H9 (cell line): Measurements from ENCODE around the gene PRODH. TPM values are rescaled to one million over a fixed set of nuclear protein-coding genes. Genes with fewer than 3 reads are reported as not detected.
"Not testable (repeated sequence)": the region's sequence is repeated elsewhere in the genome, so short reads cannot be mapped to it uniquely, and the experiment has no call there.

Source experiments
- DNase-seq: peaks from one replicate; pipeline ENCODE4 v3.0.0-alpha.2; 2017
- H2AFZ ChIP-seq: one replicate; pipeline ENCODE4 v1.6.1; 2013; ENCODE audit warnings: mild to moderate bottlenecking, low read length, control low read depth, moderate library complexity
- H2AK5ac ChIP-seq: 2 replicates; pipeline ENCODE4 v1.6.1; 2013; ENCODE audit warnings: low read length, control low read depth, mixed read lengths; ENCODE audit not compliant: insufficient read length
- H2BK120ac ChIP-seq: one replicate; pipeline ENCODE4 v1.6.1; 2013; ENCODE audit warnings: low read depth, mild to moderate bottlenecking, low read length, control low read depth, inconsistent platforms; ENCODE audit not compliant: poor library complexity, severe bottlenecking
- H2BK12ac ChIP-seq: 2 replicates; pipeline ENCODE4 v1.6.1; 2013; ENCODE audit warnings: low read length, control low read depth, mixed read lengths, low read depth; ENCODE audit not compliant: insufficient read length
- H2BK15ac ChIP-seq: 2 replicates; pipeline ENCODE4 v1.6.1; 2013; ENCODE audit warnings: low read depth, low read length, control low read depth
- H2BK20ac ChIP-seq: one replicate; pipeline ENCODE4 v1.6.1; 2013; ENCODE audit warnings: low read depth, mild to moderate bottlenecking, low read length, control low read depth, inconsistent platforms; ENCODE audit not compliant: poor library complexity, severe bottlenecking
- H2BK5ac ChIP-seq: 2 replicates; pipeline ENCODE4 v1.6.1; 2013; ENCODE audit warnings: low read length, control low read depth, mixed read lengths; ENCODE audit not compliant: insufficient read length
- H3K14ac ChIP-seq: 2 replicates; pipeline ENCODE4 v1.6.1; 2013; ENCODE audit warnings: low read length, control low read depth; ENCODE audit not compliant: insufficient read depth
- H3K18ac ChIP-seq: 2 replicates; pipeline ENCODE4 v1.6.1; 2013; ENCODE audit warnings: low read depth, mild to moderate bottlenecking, mixed read lengths, low read length, control low read depth; ENCODE audit not compliant: insufficient read length
- H3K23ac ChIP-seq: 2 replicates; pipeline ENCODE4 v1.6.1; 2013; ENCODE audit warnings: low read length, control low read depth, mixed read lengths, low read depth; ENCODE audit not compliant: insufficient read length
- H3K23me2 ChIP-seq: 2 replicates; pipeline ENCODE4 v1.6.1; 2013; ENCODE audit warnings: low read depth, mild to moderate bottlenecking, mixed read lengths, low read length, control low read depth; ENCODE audit not compliant: insufficient read length, poor library complexity, severe bottlenecking
- H3K27ac ChIP-seq: 2 replicates; pipeline ENCODE4 v1.5.1; 2013; ENCODE audit warnings: low read length, control low read depth, mixed read lengths, low read depth; ENCODE audit not compliant: insufficient read length
- H3K27me3 ChIP-seq: 2 replicates; pipeline ENCODE4 v1.6.1; 2013; ENCODE audit warnings: low read length, control low read depth, inconsistent platforms; ENCODE audit not compliant: insufficient read depth
- H3K4ac ChIP-seq: 2 replicates; pipeline ENCODE4 v1.6.1; 2013; ENCODE audit warnings: low read depth, mild to moderate bottlenecking, control low read depth, inconsistent platforms, low read length, moderate library complexity
- H3K4me1 ChIP-seq: 2 replicates; pipeline ENCODE4 v1.6.1; 2013; ENCODE audit warnings: low read length, control low read depth, inconsistent platforms; ENCODE audit not compliant: insufficient read depth
- H3K4me2 ChIP-seq: 2 replicates; pipeline ENCODE4 v1.6.1; 2013; ENCODE audit warnings: low read length, control low read depth, mixed read lengths; ENCODE audit not compliant: insufficient read length, insufficient read depth
- H3K56ac ChIP-seq: 2 replicates; pipeline ENCODE4 v1.6.1; 2013; ENCODE audit warnings: low read depth, mild to moderate bottlenecking, mixed read lengths, low read length, control low read depth; ENCODE audit not compliant: insufficient read length
- H3K79me1 ChIP-seq: 2 replicates; pipeline ENCODE4 v1.6.1; 2013; ENCODE audit warnings: low read depth, mild to moderate bottlenecking, moderate library complexity, low read length, control low read depth, inconsistent platforms; ENCODE audit not compliant: insufficient read depth, poor library complexity, severe bottlenecking
- H3K79me2 ChIP-seq: 2 replicates; pipeline ENCODE4 v1.6.1; 2013; ENCODE audit warnings: low read length, control low read depth, inconsistent platforms; ENCODE audit not compliant: insufficient read depth
- H3K9ac ChIP-seq: 2 replicates; pipeline ENCODE4 v1.6.1; 2013; ENCODE audit warnings: low read length, control low read depth, mixed read lengths; ENCODE audit not compliant: insufficient read length; ENCODE audit errors: extremely low read depth
- H3K9me3 ChIP-seq: one replicate; pipeline ENCODE4 v1.6.1; 2013; ENCODE audit warnings: low read depth, low read length, inconsistent platforms; ENCODE audit not compliant: control insufficient read depth
- H3T11ph ChIP-seq: one replicate; pipeline ENCODE4 v1.6.1; 2013; ENCODE audit warnings: mild to moderate bottlenecking, low read length, control low read depth, inconsistent platforms
- H4K20me1 ChIP-seq: one replicate; pipeline ENCODE4 v1.6.1; 2013; ENCODE audit not compliant: control insufficient read depth, insufficient read length, insufficient read depth
- H4K5ac ChIP-seq: 2 replicates; pipeline ENCODE4 v1.6.1; 2013; ENCODE audit warnings: low read depth, mild to moderate bottlenecking, mixed read lengths, low read length, control low read depth; ENCODE audit not compliant: insufficient read length
- H4K8ac ChIP-seq: replicated peaks from 2 replicates; pipeline ENCODE4 v1.6.1; 2013; ENCODE audit warnings: low read length, control low read depth, mixed read lengths, low read depth; ENCODE audit not compliant: insufficient read length
- H4K91ac ChIP-seq: 2 replicates; pipeline ENCODE4 v1.6.1; 2013; ENCODE audit warnings: low read depth, mild to moderate bottlenecking, moderate library complexity, mixed read lengths, low read length, control low read depth; ENCODE audit not compliant: insufficient read length
- H3K27ac Mint-ChIP-seq, 3 experiments: 2 replicates in 2 of 3; 3 replicates in 1 of 3; pipeline ENCODE4 v1.8.0; 2020 to 2021; ENCODE audit warnings: mixed read lengths in 3 of 3, mild to moderate bottlenecking in 1 of 3, moderate library complexity in 1 of 3
- H3K27me3 Mint-ChIP-seq: 2 replicates; pipeline ENCODE4 v1.8.0; 2021; ENCODE audit warnings: low read depth, mild to moderate bottlenecking, moderate library complexity, mixed read lengths
- H3K36me3 Mint-ChIP-seq, 3 experiments: 2 replicates in 2 of 3; 3 replicates in 1 of 3; pipeline ENCODE4 v1.8.0; 2020 to 2021; ENCODE audit warnings: low read depth in 3 of 3, mixed read lengths in 3 of 3; ENCODE audit not compliant: insufficient read depth in 1 of 3
- H3K4me1 Mint-ChIP-seq, 2 experiments: 2 replicates each; pipeline ENCODE4 v1.8.0; 2020; ENCODE audit warnings: mixed read lengths in 2 of 2
- H3K4me3 Mint-ChIP-seq, 2 experiments: 2 replicates in 1 of 2; 3 replicates in 1 of 2; pipeline ENCODE4 v1.8.0; 2020 to 2021; ENCODE audit warnings: mild to moderate bottlenecking in 2 of 2, mixed read lengths in 2 of 2, moderate library complexity in 1 of 2
- H3K9me3 Mint-ChIP-seq, 2 experiments: 2 replicates in 1 of 2; 3 replicates in 1 of 2; pipeline ENCODE4 v1.8.0; 2020; ENCODE audit warnings: mild to moderate bottlenecking in 2 of 2, mixed read lengths in 2 of 2, moderate library complexity in 1 of 2
- WGBS: extraction: QIAGEN DNeasy Blood & Tissue Kit; methylation state at CpG from one replicate; pipeline ENCODE4 v1.1.7; 2013; ENCODE audit warnings: missing lambda C conversion rate, low lambda C conversion rate, mixed read lengths; ENCODE audit not compliant: insufficient read length; ENCODE audit errors: extremely low coverage; 5-methylcytosine and 5-hydroxymethylcytosine counted together
- total RNA-seq: library from RNA; stranded (reverse); gene quantifications from 2 replicates; pipeline ENCODE4 v1.2.1, GENCODE V29; 2021

Gene PRODH
- total RNA-seq, 1 experiment from 2014 or later: 51.2 TPM

- H3K9ac ChIP-seq, H4K20me1 ChIP-seq, H3K9me3 Mint-ChIP-seq, H3K27ac ChIP-seq, H3K27me3 ChIP-seq, H3K36me3 Mint-ChIP-seq, H3K56ac ChIP-seq, DNase-seq, H3T11ph ChIP-seq, H2AFZ ChIP-seq, H3K14ac ChIP-seq, H3K27ac Mint-ChIP-seq, H3K23ac ChIP-seq, H3K23me2 ChIP-seq, H3K27me3 Mint-ChIP-seq, H3K4me3 Mint-ChIP-seq, H3K9me3 ChIP-seq, H3K79me1 ChIP-seq, H2BK12ac ChIP-seq, H2BK15ac ChIP-seq, H4K8ac ChIP-seq, H2BK20ac ChIP-seq, H3K79me2 ChIP-seq, H2AK5ac ChIP-seq, H4K91ac ChIP-seq, H2BK120ac ChIP-seq, H2BK5ac ChIP-seq, H3K4me2 ChIP-seq, H3K18ac ChIP-seq, H3K4ac ChIP-seq, H3K4me1 Mint-ChIP-seq, H3K4me1 ChIP-seq, H4K5ac ChIP-seq: not testable (repeated sequence)
- no CpG with 5 or more reads among the region's 3 CpGs for WGBS
Observed at GRCh38 chr22:18917818-18918217, 18.3 kb downstream of the PRODH start.

GRCh38 chr22:18915550-18915949, 20.5 kb downstream of the PRODH start:
- H3K9me3 ChIP-seq, H2AFZ ChIP-seq, H2BK120ac ChIP-seq, H2BK20ac ChIP-seq, H3K36me3 Mint-ChIP-seq, H4K20me1 ChIP-seq, H2BK12ac ChIP-seq, H3K4me3 Mint-ChIP-seq, H3K14ac ChIP-seq, H3K27ac Mint-ChIP-seq, H3K4me2 ChIP-seq, H4K8ac ChIP-seq, H4K5ac ChIP-seq, H3K9ac ChIP-seq, H2BK15ac ChIP-seq, H3K79me1 ChIP-seq, H3K27me3 ChIP-seq, H3K56ac ChIP-seq, H2AK5ac ChIP-seq, H3K4ac ChIP-seq, H3K23me2 ChIP-seq, H3K27ac ChIP-seq, H3T11ph ChIP-seq, H3K27me3 Mint-ChIP-seq, H3K4me1 ChIP-seq, H3K9me3 Mint-ChIP-seq, H3K23ac ChIP-seq, H3K79me2 ChIP-seq, H4K91ac ChIP-seq, H3K4me1 Mint-ChIP-seq, H3K18ac ChIP-seq, DNase-seq, H2BK5ac ChIP-seq: not testable (repeated sequence)
- no CpG with 5 or more reads among the region's 9 CpGs for WGBS
